Tongue (tissue), 2 donors: ENCODE data around the gene FITM2. TPM values are rescaled to one million over a fixed set of nuclear protein-coding genes. Genes with fewer than 3 reads are reported as not detected.
A peak's percentile ranks its signal among the peaks of the same experiment; 100 is the strongest.
"Not testable (repeated sequence)": the region's sequence is repeated elsewhere in the genome, so short reads cannot be mapped to it uniquely, and the experiment has no call there.

Experiments used
- DNase-seq: peaks from one replicate; pipeline ENCODE4 v3.0.0-alpha.2; 2015
- total RNA-seq: library from RNA; depleted of rRNA; stranded (reverse); fragments of >200 nt; gene quantifications from one replicate; pipeline ENCODE4 v1.2.3, GENCODE V29; 2014

FITM2 gene
- total RNA-seq, 1 donor from 2014 or later, result 10.2 TPM

GRCh38 chr20:44331201-44331600 lies 20.2 kb upstream of the FITM2 start:
- no peak for DNase-seq

- DNase-seq, result no peak
Measured at GRCh38 chr20:44328428-44328827, 17.4 kb upstream of the FITM2 start.

- DNase-seq, result not testable (repeated sequence)
Measured at GRCh38 chr20:44327748-44328147, 16.7 kb upstream of the FITM2 start.

- DNase-seq, result peak; percentile 6
Measured at GRCh38 chr20:44326391-44327159, 15.6 kb upstream of the FITM2 start.

- peak; percentile 46 for DNase-seq
Measured at GRCh38 chr20:44324343-44324742, 13.3 kb upstream of the FITM2 start.

- DNase-seq, result no peak
Measured at GRCh38 chr20:44319839-44320422, 8.9 kb upstream of the FITM2 start.

GRCh38 chr20:44314870-44315269 lies 3.9 kb upstream of the FITM2 start:
- DNase-seq, result no peak

GRCh38 chr20:44309763-44310663 lies 989 bp downstream of the FITM2 start:
- DNase-seq, result peak; percentile 37

GRCh38 chr20:44306927-44307326 lies 4.1 kb downstream of the FITM2 start:
- no peak for DNase-seq

GRCh38 chr20:44304383-44304782 lies 6.6 kb downstream of the FITM2 start:
- DNase-seq, result no peak

GRCh38 chr20:44302736-44303135 lies 8.3 kb downstream of the FITM2 start:
- DNase-seq, result no peak

- DNase-seq, result no peak
Measured at GRCh38 chr20:44302026-44302669, 8.9 kb downstream of the FITM2 start.

GRCh38 chr20:44301285-44301684 lies 9.7 kb downstream of the FITM2 start:
- no peak for DNase-seq

GRCh38 chr20:44299011-44299535 lies 11.9 kb downstream of the FITM2 start:
- DNase-seq, result not testable (repeated sequence)

GRCh38 chr20:44297721-44298120 lies 13.3 kb downstream of the FITM2 start:
- DNase-seq, result no peak

GRCh38 chr20:44296011-44296410 lies 15.0 kb downstream of the FITM2 start:
- DNase-seq, result no peak

GRCh38 chr20:44291754-44292153 lies 19.2 kb downstream of the FITM2 start:
- no peak for DNase-seq

GRCh38 chr20:44288252-44288651 lies 22.8 kb downstream of the FITM2 start:
- no peak for DNase-seq

GRCh38 chr20:44287272-44288097 lies 23.5 kb downstream of the FITM2 start:
- no peak for DNase-seq

- no peak for DNase-seq
Measured at GRCh38 chr20:44284032-44284431, 27.0 kb downstream of the FITM2 start.

GRCh38 chr20:44282192-44282591 lies 28.8 kb downstream of the FITM2 start:
- DNase-seq, result no peak
